CD14-positive monocyte (primary cell): ENCODE measurements around the gene RTP5. TPM values are rescaled to one million over a fixed set of nuclear protein-coding genes. Genes with fewer than 3 reads are reported as not detected.

Experiments
- DNase-seq, 3 donors: peaks; one replicate each; pipeline ENCODE4 v3.0.0-alpha.2; 2011 to 2022
- H2AFZ ChIP-seq: 2 replicates; pipeline ENCODE4 v1.6.0; 2012; ENCODE audit warnings: mild to moderate bottlenecking, low read depth, low read length, inconsistent platforms; ENCODE audit not compliant: insufficient read depth, poor library complexity, severe bottlenecking
- H3K27ac ChIP-seq, 2 donors: 1 replicate in 1 of 2; 2 replicates in 1 of 2; pipeline ENCODE4 v1.5.1; 2012 to 2013; ENCODE audit warnings: low read length in 2 of 2, control low read depth in 1 of 2, inconsistent platforms in 1 of 2, low read depth in 1 of 2, mild to moderate bottlenecking in 1 of 2
- H3K27me3 ChIP-seq, 2 donors: one replicate each; pipeline versions ENCODE4 v1.6.0 to v1.6.1; 2011 to 2013; ENCODE audit warnings: low read length in 2 of 2; ENCODE audit not compliant: control insufficient read depth in 2 of 2, insufficient read depth in 2 of 2
- H3K36me3 ChIP-seq, 2 donors: replicated peaks in 1 of 2; 1 replicate in 1 of 2; 2 replicates in 1 of 2; pipeline versions ENCODE4 v1.5.1 to v1.6.1; 2012 to 2013; ENCODE audit warnings: low read length in 2 of 2, control low read depth in 1 of 2, inconsistent platforms in 1 of 2, mild to moderate bottlenecking in 1 of 2; ENCODE audit not compliant: insufficient read depth in 2 of 2, control insufficient read depth in 1 of 2
- H3K4me1 ChIP-seq, 2 donors: 1 replicate in 1 of 2; 2 replicates in 1 of 2; pipeline versions ENCODE4 v1.5.1 to v1.6.1; 2012 to 2013; ENCODE audit warnings: low read length in 2 of 2, control low read depth in 1 of 2, inconsistent platforms in 1 of 2, mild to moderate bottlenecking in 1 of 2, moderate library complexity in 1 of 2; ENCODE audit not compliant: insufficient read depth in 2 of 2, control insufficient read depth in 1 of 2
- H3K4me2 ChIP-seq: replicated peaks from 2 replicates; pipeline ENCODE3; 2012; ENCODE audit warnings: low read length, moderate library complexity, mild to moderate bottlenecking; ENCODE audit not compliant: poor library complexity, severe bottlenecking; ENCODE audit errors: extremely low read depth
- H3K4me3 ChIP-seq, 3 experiments: fragments of 200-600 bp in 1 of 3; sonication (generic) in 1 of 3; replicated peaks in 1 of 3; 1 replicate in 2 of 3; 2 replicates in 1 of 3; pipeline ENCODE4 v1.5.1; 2011 to 2013; ENCODE audit warnings: low read length in 3 of 3, mild to moderate bottlenecking in 3 of 3, control low read depth in 2 of 3, low read depth in 2 of 3, inconsistent platforms in 1 of 3, moderate library complexity in 1 of 3
- H3K79me2 ChIP-seq: 2 replicates; pipeline ENCODE4 v1.6.0; 2012; ENCODE audit warnings: mild to moderate bottlenecking, control low read depth, inconsistent platforms, low read length, moderate library complexity; ENCODE audit not compliant: insufficient read depth
- H3K9ac ChIP-seq: 2 replicates; pipeline ENCODE4 v1.6.0; 2017; ENCODE audit warnings: low read length, mild to moderate bottlenecking; ENCODE audit not compliant: insufficient read depth, poor library complexity, severe bottlenecking
- H3K9me3 ChIP-seq, 2 donors: replicated peaks in 1 of 2; 1 replicate in 1 of 2; 2 replicates in 1 of 2; pipeline versions ENCODE4 v1.5.1 to v1.6.1; 2012 to 2013; ENCODE audit warnings: low read length in 2 of 2, control low read depth in 1 of 2; ENCODE audit not compliant: control insufficient read depth in 1 of 2, insufficient read depth in 1 of 2
- H4K20me1 ChIP-seq: 2 replicates; pipeline ENCODE4 v1.6.0; 2012; ENCODE audit warnings: mild to moderate bottlenecking, low read length, control low read depth, moderate library complexity; ENCODE audit not compliant: insufficient read depth
- H3K27ac Mint-ChIP-seq, 7 donors: one replicate each; pipeline ENCODE4 v1.8.0; 2020; ENCODE audit warnings: mild to moderate bottlenecking in 7 of 7, mixed read lengths in 7 of 7, moderate library complexity in 6 of 7, inconsistent platforms in 2 of 7
- H3K27me3 Mint-ChIP-seq, 3 donors: one replicate each; pipeline ENCODE4 v1.8.0; 2021 to 2022; ENCODE audit warnings: low read depth in 3 of 3, mild to moderate bottlenecking in 3 of 3, mixed read lengths in 3 of 3, moderate library complexity in 3 of 3, inconsistent platforms in 1 of 3
- H3K36me3 Mint-ChIP-seq, 2 donors: one replicate each; pipeline ENCODE4 v1.8.0; 2020; ENCODE audit warnings: mixed read lengths in 2 of 2, inconsistent platforms in 1 of 2, mild to moderate bottlenecking in 1 of 2
- H3K4me1 Mint-ChIP-seq: one replicate; pipeline ENCODE4 v1.8.0; 2020; ENCODE audit warnings: mild to moderate bottlenecking, mixed read lengths
- H3K4me3 Mint-ChIP-seq, 2 donors: one replicate each; pipeline ENCODE4 v1.8.0; 2020; ENCODE audit warnings: mild to moderate bottlenecking in 2 of 2, mixed read lengths in 2 of 2, moderate library complexity in 1 of 2
- H3K9me3 Mint-ChIP-seq, 7 donors: one replicate each; pipeline ENCODE4 v1.8.0; 2020 to 2022; ENCODE audit warnings: mixed read lengths in 7 of 7, mild to moderate bottlenecking in 6 of 7, moderate library complexity in 6 of 7, inconsistent platforms in 2 of 7
- CTCF ChIP-seq: fragments of 200-600 bp; IDR thresholded peaks from one replicate; pipeline ENCODE4 v1.8.0; 2022; ENCODE audit warnings: antibody characterized with exemption, mild to moderate bottlenecking
- WGBS: methylation state at CpG from one replicate; pipeline ENCODE4 v1.1.5; 2013; ENCODE audit warnings: missing lambda C conversion rate; ENCODE audit not compliant: insufficient coverage; 5-methylcytosine and 5-hydroxymethylcytosine counted together
- intact Hi-C, 2 donors: fragments of 100-400 bp; cut with micrococcal nuclease; formaldehyde crosslinking; loops; one replicate each; pipeline versions ENCODE4 v1.15.0 to v1.15.1; 2023
- polyA plus RNA-seq, 3 donors: library from polyadenylated mRNA; depleted of rRNA in 1 of 3; unstranded in 2 of 3; stranded (reverse) in 1 of 3; fragments of 300-500 nt in 2 of 3; fragments of >200 nt in 1 of 3; fragmentation: Illumina TruSeq in 2 of 3; gene quantifications; 1 replicate in 2 of 3; 2 replicates in 1 of 3; pipeline ENCODE4 v1.2.3, GENCODE V29; 2012 to 2021

The RTP5 gene
- polyA plus RNA-seq, 3 donors, result 0.03 TPM; not detected in 2

- Histone ChIP-seq H2AFZ (no peak overlapping the region), H3K27ac (no peak overlapping the region), H3K4me3 (no peak overlapping the region), H3K4me2 (no peak overlapping the region), H3K79me2 (no peaks in the 10 kb centered on the region), H3K27me3 (no peaks in the 10 kb centered on the region), H3K9ac (no peak overlapping the region), H3K36me3 (no peaks in the 10 kb centered on the region), H3K9me3 (peaks cover 0 to 9% of the 10 kb centered on the region in 2 donors), H4K20me1 (no peaks in the 10 kb centered on the region), H3K4me1 (no peaks in the 10 kb centered on the region)
- TF ChIP-seq CTCF, result no peak
- peaks cover 0 to 2% (median 2%) of the 10 kb centered on the region in 3 donors for H3K27me3 Mint-ChIP-seq
- peaks cover 23 to 27% of the 10 kb centered on the region in 2 donors for H3K36me3 Mint-ChIP-seq
- no peaks in the 10 kb centered on the region for H3K4me1 Mint-ChIP-seq
- no peak overlapping the region for H3K27ac Mint-ChIP-seq
- intact Hi-C loops, result loop anchor here in 1 of 2 donors (10.0 kb wide), 1 partner anchor 154 kb away; the partner anchor contains the start of gene D2HGDH
- 40% methylated on average over 3 of the region's 6 CpGs for WGBS
- no peak for DNase-seq
- H3K4me3 Mint-ChIP-seq, result no peak overlapping the region
- peaks cover 2 to 9% (median 5%) of the 10 kb centered on the region in 7 donors for H3K9me3 Mint-ChIP-seq
Observed at GRCh38 chr2:241888641-241889040, 19.1 kb downstream of the RTP5 start.

GRCh38 chr2:241890524-241891235 lies 21.2 kb downstream of the RTP5 start:
- WGBS, result 98% methylated on average over 28 of the region's 29 CpGs
- no peaks in the 10 kb centered on the region for H3K27me3 ChIP-seq
- no peaks in the 10 kb centered on the region for H4K20me1 ChIP-seq
- Mint-ChIP-seq H3K27me3 (peaks cover 0 to 2% (median 2%) of the 10 kb centered on the region in 3 donors), H3K9me3 (peaks cover 2 to 9% (median 7%) of the 10 kb centered on the region in 7 donors), H3K27ac (peak overlapping the region in 2 of 7 donors; percentile 6 to 15), H3K4me3 (no peak overlapping the region), H3K4me1 (no peaks in the 10 kb centered on the region), H3K36me3 (peaks cover 15 to 20% of the 10 kb centered on the region in 2 donors)
- no peak for TF ChIP-seq CTCF
- no peak overlapping the region for H3K4me2 ChIP-seq
- intact Hi-C loops, result loop anchor here in 1 of 2 donors (5.0 kb wide), 1 partner anchor 273 kb away; no protein-coding TSS in a partner anchor
- H3K36me3 ChIP-seq, result no peaks in the 10 kb centered on the region
- H3K79me2 ChIP-seq, result no peaks in the 10 kb centered on the region
- no peak overlapping the region for H2AFZ ChIP-seq
- no peaks in the 10 kb centered on the region for H3K4me1 ChIP-seq
- H3K4me3 ChIP-seq, result no peak overlapping the region
- DNase-seq, result no peak
- peaks cover 0 to 9% of the 10 kb centered on the region in 2 donors for H3K9me3 ChIP-seq
- no peak overlapping the region for H3K27ac ChIP-seq
- no peak overlapping the region for H3K9ac ChIP-seq
